ENCODE measurements around the gene LARGE1. TPM values are rescaled to one million over a fixed set of nuclear protein-coding genes. Genes with fewer than 3 reads are reported as not detected.

LARGE1 gene
- total RNA-seq, 1 experiment from 2014 or later, result 5.2 TPM

DNA sequence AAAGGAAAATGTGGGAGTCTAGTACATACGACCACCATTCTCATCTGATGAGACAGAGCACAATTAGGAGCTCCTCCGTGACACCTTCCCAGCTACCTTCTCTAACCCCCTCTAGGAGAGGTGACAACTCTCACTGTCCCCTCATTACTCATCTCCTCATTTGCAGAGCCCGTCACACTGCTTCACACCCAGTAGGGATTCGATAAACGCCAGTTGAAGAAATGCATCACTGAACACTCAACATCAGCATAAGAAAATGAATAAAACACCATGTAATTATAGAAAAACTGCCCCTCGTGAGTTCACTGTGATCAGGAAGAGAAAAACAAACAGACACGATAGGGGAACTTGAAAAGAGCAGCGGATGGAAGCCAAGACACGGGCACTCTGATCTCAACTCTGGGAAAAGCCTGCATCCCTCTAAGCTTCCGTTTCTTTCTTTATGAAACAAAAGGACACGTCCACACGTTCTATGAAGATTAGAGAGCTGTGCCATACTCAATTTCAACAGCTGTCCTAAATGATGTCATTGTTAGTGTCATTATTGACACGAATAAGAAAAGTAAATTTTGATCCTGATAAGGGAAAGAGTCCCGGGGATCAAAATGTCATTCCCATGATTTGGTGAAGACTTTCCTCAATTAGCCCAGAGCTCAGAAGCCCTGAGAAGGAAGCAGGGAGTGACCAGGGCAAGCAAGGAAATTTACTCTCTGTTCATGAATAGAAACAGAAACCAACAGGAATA, 356.9 kb downstream of the LARGE1 start:
- ChIA-PET POLR2A (interaction anchor here (0.7 kb wide), 1 partner anchor 14 kb away, joined by 4 read pairs; no protein-coding TSS in a partner anchor), CTCF (interaction anchor here (4.6 kb wide), 1 partner anchor 16 kb away, joined by 22 read pairs; no protein-coding TSS in a partner anchor)
- TF ChIP-seq, protein P1, sequence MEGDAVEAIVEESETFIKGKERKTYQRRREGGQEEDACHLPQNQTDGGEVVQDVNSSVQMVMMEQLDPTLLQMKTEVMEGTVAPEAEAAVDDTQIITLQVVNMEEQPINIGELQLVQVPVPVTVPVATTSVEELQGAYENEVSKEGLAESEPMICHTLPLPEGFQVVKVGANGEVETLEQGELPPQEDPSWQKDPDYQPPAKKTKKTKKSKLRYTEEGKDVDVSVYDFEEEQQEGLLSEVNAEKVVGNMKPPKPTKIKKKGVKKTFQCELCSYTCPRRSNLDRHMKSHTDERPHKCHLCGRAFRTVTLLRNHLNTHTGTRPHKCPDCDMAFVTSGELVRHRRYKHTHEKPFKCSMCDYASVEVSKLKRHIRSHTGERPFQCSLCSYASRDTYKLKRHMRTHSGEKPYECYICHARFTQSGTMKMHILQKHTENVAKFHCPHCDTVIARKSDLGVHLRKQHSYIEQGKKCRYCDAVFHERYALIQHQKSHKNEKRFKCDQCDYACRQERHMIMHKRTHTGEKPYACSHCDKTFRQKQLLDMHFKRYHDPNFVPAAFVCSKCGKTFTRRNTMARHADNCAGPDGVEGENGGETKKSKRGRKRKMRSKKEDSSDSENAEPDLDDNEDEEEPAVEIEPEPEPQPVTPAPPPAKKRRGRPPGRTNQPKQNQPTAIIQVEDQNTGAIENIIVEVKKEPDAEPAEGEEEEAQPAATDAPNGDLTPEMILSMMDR (IDR thresholded peaks at IDR 0.05; ENCODE audit: unreplicated experiment), result no peak
- BruUV-seq (replicated peaks), result no TSS peak
- H3K27ac Mint-ChIP-seq (ENCODE audit: low read depth, unreplicated experiment), result no peak overlapping the region
- H3K9me3 Mint-ChIP-seq (ENCODE audit: unreplicated experiment), result peaks cover 5% of the 10 kb centered on the region
- H3K4me3 Mint-ChIP-seq (ENCODE audit: unreplicated experiment), result no peak overlapping the region
- no peaks in the 10 kb centered on the region for H3K36me3 Mint-ChIP-seq (ENCODE audit: insufficient read depth, unreplicated experiment)
- H3K4me1 Mint-ChIP-seq (ENCODE audit: insufficient read depth, unreplicated experiment), result no peaks in the 10 kb centered on the region
- intact Hi-C loops (cut with micrococcal nuclease), result no loop called here
- no peaks in the 10 kb centered on the region for H3K27me3 Mint-ChIP-seq (ENCODE audit: insufficient read depth, unreplicated experiment)
- DNase-seq (ENCODE audit: unreplicated experiment), result no peak

DNA sequence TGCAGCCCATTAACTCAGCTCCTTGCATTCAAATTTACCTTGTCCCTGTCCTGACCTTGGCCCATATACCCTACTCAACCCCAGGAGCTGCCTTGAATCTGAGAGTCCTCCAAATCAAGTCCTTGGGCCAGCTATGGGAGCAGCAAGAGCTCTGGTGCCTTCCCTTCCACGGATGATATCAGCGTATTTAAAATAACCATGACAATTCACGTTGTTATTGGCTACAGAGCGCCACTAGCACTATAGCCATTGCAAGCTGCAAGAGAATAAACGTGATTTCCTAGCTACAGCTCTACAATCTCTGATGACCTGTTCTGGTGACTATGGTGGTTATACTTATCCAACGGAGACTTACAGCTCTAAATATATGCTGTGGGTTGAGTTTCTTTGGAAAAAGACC, 357.8 kb downstream of the LARGE1 start:
- ChIA-PET POLR2A (no interaction called here), CTCF (interaction anchor here (4.6 kb wide), 1 partner anchor 17 kb away, joined by 22 read pairs; no protein-coding TSS in a partner anchor)
- no TSS peak for BruUV-seq (replicated peaks)
- no peaks in the 10 kb centered on the region for H3K27me3 Mint-ChIP-seq (ENCODE audit: insufficient read depth, unreplicated experiment)
- H3K9me3 Mint-ChIP-seq (ENCODE audit: unreplicated experiment), result peaks cover 5% of the 10 kb centered on the region
- no peaks in the 10 kb centered on the region for H3K36me3 Mint-ChIP-seq (ENCODE audit: insufficient read depth, unreplicated experiment)
- intact Hi-C loops (cut with micrococcal nuclease), result no loop called here
- DNase-seq (ENCODE audit: unreplicated experiment), result no peak
- TF ChIP-seq, protein P1 (IDR thresholded peaks at IDR 0.05; ENCODE audit: unreplicated experiment), result no peak
- H3K4me1 Mint-ChIP-seq (ENCODE audit: insufficient read depth, unreplicated experiment), result no peaks in the 10 kb centered on the region
- no peak overlapping the region for H3K27ac Mint-ChIP-seq (ENCODE audit: low read depth, unreplicated experiment)
- H3K4me3 Mint-ChIP-seq (ENCODE audit: unreplicated experiment), result no peak overlapping the region

DNA sequence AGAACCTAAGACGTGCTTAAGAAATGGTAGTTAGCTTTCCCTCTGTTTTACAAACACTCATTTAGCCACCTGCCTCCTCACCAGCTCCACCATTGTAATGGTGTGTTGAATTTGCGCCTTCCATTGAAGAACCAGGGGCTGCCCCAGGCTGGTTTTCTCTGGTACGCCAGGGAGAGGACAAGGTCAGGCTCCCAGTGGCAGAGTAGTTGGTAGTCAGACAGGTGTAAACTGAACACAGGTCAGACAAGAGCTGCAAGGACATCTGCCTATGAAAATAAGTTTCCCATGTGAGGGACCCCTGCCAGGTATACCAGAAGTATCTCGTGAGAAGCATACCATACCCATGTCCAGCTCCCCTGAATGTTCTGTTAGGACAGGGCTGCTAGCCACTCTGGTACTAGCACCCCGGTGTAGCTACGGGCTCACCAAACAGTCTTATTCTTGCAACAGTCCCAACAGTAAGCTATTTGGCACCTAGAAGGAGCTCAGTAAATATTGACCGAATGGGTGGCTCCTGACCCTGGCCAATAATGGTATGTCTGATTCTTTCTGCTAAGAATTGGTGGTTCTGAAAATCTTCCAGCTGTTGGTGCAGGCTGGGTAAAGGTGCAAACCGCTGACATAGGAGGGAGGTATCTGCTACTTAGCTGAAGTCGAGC, 359.0 kb downstream of the LARGE1 start:
- no TSS peak for BruUV-seq (replicated peaks)
- peaks cover 5% of the 10 kb centered on the region for H3K9me3 Mint-ChIP-seq (ENCODE audit: unreplicated experiment)
- H3K27me3 Mint-ChIP-seq (ENCODE audit: insufficient read depth, unreplicated experiment), result no peaks in the 10 kb centered on the region
- H3K4me3 Mint-ChIP-seq (ENCODE audit: unreplicated experiment), result no peak overlapping the region
- TF ChIP-seq, protein P1 (IDR thresholded peaks at IDR 0.05; ENCODE audit: unreplicated experiment), result no peak
- no peaks in the 10 kb centered on the region for H3K36me3 Mint-ChIP-seq (ENCODE audit: insufficient read depth, unreplicated experiment)
- CTCF ChIA-PET, result interaction anchor here (0.5 to 4.6 kb wide), 4 partner anchors 15 to 642 kb away, joined by 3 to 22 read pairs (median 5); no protein-coding TSS in a partner anchor
- intact Hi-C loops (cut with micrococcal nuclease), result no loop called here
- no peaks in the 10 kb centered on the region for H3K4me1 Mint-ChIP-seq (ENCODE audit: insufficient read depth, unreplicated experiment)
- POLR2A ChIA-PET, result no interaction called here
- DNase-seq (ENCODE audit: unreplicated experiment), result no peak
- no peak overlapping the region for H3K27ac Mint-ChIP-seq (ENCODE audit: low read depth, unreplicated experiment)

DNA sequence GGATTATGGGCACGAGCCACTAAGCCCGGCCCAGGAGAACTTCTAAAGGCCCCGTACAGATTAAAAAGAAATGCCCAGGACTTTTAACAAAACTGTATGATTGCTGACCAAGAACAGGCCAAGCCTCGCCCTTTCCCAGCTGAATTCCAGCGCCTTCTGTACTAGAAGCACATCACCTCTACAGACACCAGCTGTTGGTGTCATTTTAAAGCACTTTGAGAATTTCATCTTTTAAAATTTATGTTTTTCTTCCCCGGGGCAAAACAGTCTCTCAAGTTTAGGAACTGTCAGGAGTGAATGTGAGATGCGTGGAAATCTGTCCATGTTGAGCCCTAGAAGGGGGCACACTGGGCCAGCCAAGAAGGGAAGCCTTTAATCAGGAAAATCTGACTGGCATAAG, 362.4 kb downstream of the LARGE1 start:
- TF ChIP-seq, protein P1 (IDR thresholded peaks at IDR 0.05; ENCODE audit: unreplicated experiment), result no peak
- H3K27me3 Mint-ChIP-seq (ENCODE audit: insufficient read depth, unreplicated experiment), result no peaks in the 10 kb centered on the region
- intact Hi-C loops (cut with micrococcal nuclease), result no loop called here
- no peak for DNase-seq (ENCODE audit: unreplicated experiment)
- H3K9me3 Mint-ChIP-seq (ENCODE audit: unreplicated experiment), result no peaks in the 10 kb centered on the region
- H3K27ac Mint-ChIP-seq (ENCODE audit: low read depth, unreplicated experiment), result no peak overlapping the region
- CTCF ChIA-PET, result interaction anchor here (0.7 to 1.1 kb wide), 2 partner anchors 18 to 258 kb away, joined by 4 read pairs; no protein-coding TSS in a partner anchor
- POLR2A ChIA-PET, result interaction anchor here (0.6 kb wide), 1 partner anchor 56 kb away, joined by 3 read pairs; no protein-coding TSS in a partner anchor
- H3K36me3 Mint-ChIP-seq (ENCODE audit: insufficient read depth, unreplicated experiment), result no peaks in the 10 kb centered on the region
- H3K4me3 Mint-ChIP-seq (ENCODE audit: unreplicated experiment), result no peak overlapping the region
- BruUV-seq (replicated peaks), result no TSS peak
- no peaks in the 10 kb centered on the region for H3K4me1 Mint-ChIP-seq (ENCODE audit: insufficient read depth, unreplicated experiment)

Data from MCF 10A (cell line).